Epidermal melanocyte (primary cell): ENCODE data around the gene RMP24.
"Not testable (repeated sequence)": the region's sequence is repeated elsewhere in the genome, so short reads cannot be mapped to it uniquely, and the experiment has no call there.

Source experiments
- DNase-seq: peaks from one replicate; pipeline ENCODE4 v3.0.0; 2011; ENCODE audit warnings: low spot score; ENCODE audit not compliant: insufficient read length

The RMP24 gene

DNA sequence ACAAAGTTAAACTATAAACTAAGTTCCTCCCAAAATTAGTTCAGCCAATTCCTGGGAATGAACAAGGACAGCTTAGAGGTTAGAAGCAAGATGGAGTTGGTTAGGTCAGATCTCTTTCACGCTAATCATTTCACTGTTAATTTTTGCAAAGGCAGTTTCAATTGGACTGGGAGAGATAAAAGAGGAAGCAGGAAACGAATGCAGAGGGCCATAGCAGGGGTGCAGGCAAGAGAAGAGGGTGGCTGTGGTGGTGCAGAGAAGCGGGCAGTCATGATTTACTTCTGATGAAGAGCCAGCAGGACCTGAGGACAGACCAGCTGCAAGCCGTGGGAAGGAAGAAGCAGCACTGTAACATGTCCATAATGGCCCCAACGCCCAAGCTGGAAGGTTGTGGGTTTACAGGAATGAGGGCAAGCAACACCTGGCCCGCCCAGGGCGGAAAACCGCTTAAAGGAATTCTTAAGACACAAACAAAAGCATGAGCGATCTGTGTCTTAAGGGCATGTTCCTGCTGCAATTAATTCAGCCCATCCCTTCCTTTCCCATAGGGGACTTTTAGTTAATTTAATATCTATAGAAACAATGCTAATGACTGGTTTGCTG, 4.1 kb upstream of the RMP24 start:
- DNase-seq = no peak

- no peak for DNase-seq
Measured at GRCh38 chr18:35969676-35970075, 2.8 kb upstream of the RMP24 start.

DNA sequence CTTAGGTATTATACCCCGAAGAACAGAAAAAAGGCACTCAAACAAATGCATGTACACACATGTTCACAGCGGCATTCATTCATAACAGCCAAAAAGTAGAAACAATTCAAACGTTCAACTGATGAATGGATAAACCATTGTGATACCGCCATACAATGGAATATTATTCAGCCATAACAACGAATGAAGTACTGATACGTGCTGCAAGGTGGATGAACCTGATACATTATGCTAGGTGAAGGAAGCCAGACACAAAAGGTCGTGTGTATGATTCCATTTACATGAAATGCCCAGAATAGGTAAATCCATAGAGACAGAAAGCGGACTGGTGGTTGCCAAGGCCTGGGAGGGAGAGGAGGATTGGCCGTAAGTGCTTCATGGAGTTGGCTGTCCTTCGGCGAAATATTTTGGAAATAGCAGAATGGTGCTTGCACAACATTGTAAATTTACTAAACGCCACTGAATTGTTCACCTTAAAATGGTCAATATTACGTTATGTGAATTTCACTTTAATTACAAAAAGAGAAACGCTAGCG, 750 bp upstream of the RMP24 start:
- DNase-seq = no peak

GRCh38 chr18:35973650-35974049, 1.2 kb downstream of the RMP24 start:
- no peak for DNase-seq

DNA sequence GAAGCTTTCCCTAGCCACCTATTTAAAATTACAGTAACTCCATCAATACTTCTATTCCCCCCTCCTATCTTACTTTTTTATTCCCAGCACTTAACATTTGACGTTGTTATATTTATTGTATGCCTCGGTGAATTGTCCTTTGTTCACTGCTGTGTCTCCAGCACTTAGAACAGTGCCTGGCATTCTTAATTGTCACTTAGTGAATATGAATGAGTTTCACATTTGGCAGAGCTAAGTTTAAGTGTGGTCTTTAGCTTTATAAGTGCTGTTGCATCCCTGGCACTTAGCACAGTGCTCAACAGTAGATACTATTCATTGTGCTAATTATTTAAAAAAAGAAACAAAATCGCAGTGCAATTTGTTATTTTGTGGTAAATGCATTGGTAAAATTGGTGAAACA, 1.7 kb downstream of the RMP24 start:
- no peak for DNase-seq

GRCh38 chr18:35979112-35979511, 6.6 kb downstream of the RMP24 start:
- DNase-seq = no peak

GRCh38 chr18:35982409-35983114, 10.1 kb downstream of the RMP24 start:
- no peak for DNase-seq

DNA sequence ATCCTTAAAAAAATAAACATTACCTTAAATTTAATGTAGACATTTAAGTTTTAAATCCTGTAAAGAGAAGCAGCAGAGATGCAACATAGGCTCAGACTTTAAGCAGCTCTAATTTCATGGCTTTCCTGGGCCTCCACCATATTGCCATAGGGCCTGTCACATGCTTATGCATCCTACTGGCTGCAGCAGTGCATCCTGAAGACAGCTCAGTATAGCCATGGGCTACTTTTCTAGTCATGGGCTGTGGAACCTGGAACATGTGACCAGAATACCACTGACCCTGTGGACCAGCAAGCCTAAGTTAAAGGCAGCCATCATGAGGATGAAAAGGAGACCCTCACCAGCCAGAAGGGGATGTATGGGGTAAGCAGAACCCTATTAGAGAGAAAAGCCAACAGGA, 10.7 kb downstream of the RMP24 start:
- no peak for DNase-seq

DNA sequence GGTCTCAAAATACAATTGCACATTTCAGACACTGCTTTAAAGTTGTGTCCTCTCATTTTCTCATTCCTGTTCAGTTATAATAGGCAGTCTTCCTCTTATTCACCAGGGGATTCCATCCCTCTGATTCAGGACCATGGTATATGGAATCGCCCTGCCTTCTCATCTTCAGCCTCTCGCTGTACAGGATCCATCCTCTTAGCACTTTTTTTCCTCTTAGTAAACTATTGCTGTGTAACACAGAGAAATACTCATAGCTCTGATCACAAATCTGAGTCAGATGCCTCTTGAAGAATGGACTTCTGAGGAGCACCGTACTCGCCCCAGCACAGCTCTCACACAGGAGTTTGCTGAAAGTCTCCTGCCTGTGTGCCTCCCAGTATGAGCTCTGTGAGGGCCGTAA, 11.3 kb downstream of the RMP24 start:
- no peak for DNase-seq

DNA sequence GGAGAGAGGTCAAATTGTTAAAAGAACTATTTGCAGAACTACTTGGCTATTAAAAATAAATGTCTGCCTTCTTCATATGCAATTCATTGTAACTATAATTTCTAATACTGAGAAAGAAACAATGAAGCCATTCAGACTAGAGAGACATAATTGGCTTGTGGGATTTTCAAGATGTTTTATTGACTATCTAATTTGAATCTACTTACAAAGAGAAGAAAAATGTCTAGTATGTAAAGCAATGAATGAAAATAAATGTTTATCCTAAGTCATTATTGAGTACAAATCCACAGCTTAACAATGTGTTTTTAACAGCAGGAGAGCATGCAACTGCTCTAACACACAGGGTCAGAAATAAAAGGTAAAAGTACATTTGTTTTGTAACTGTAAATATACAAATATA, 19.2 kb downstream of the RMP24 start:
- peak; percentile 18 for DNase-seq

DNA sequence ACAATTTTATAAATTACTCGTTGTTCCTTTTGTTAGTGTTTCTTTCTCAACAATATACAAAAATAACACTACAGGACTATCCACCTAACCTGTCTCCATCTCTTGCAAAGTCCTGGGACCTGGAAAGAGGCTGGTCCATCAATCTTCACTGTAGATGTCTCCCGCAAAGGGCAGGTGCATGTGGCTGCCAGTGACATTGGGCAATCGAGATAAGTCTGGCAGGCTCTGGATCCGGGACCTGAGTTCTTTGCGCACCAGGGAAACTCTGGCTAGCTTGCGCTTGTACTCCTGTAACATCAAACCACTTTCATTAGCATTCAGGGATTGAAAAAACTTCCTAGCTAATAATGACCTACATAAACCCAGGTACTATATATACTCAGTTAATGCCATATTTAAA, 20.5 kb downstream of the RMP24 start:
- DNase-seq = no peak

GRCh38 chr18:35998967-35999366, 26.5 kb downstream of the RMP24 start:
- no peak for DNase-seq

DNA sequence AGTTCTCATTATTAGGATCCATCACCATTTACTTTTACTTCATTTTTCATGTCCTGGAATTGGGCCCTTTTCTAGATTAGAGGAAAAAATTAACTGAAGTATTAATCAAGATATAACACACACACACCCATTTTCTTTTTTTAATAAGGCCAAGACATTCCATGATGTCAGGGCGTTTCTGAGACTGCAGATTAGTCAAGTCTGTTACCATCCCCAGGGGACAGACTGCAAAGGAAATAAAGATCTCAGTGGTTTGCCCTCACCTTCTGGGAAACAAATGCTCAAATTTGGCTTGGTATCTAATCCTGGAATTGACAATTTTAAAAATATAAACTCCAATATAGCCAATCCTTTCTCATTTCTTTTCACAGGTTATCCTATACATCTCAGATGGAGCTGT, 27.4 kb downstream of the RMP24 start:
- DNase-seq = no peak

GRCh38 chr18:36006997-36007396, 34.5 kb downstream of the RMP24 start:
- DNase-seq = no peak

DNA sequence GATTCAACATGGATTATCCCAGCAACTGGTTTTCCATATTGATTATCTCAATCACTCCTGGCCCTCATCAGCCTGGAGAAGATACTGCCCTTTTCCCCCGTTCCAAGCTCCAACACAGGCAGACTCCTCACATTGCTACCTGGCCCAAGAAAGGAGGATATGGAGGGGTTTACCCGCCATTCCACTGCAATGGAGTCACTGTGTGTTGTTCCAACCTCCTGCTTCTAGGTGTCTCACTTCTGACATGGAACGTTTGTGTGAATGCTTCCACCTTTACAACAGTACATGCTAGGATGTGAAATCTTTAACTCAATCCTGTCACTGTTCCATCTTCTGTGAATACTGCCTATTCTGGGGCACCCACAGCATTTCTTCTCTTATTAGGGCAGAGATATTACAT, 36.7 kb downstream of the RMP24 start:
- no peak for DNase-seq

DNA sequence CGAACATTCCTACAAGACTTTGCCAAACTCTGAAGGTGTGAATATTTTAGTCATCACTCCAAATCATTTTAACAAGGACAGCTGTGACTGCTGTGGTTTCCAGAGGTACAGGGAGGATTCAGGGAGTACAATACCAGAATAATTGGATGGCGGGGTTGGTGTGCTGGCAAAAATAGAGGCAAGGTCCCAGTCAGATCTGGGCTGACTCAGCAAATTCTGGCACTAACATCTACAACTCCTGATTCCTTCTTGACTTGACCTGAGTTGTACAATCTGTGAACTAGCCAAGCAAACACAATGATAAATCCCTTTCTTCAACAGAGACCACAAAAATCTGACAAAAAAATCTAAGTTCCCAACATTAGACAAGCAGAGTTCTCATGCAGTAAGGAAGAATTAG, 40.4 kb downstream of the RMP24 start:
- no peak for DNase-seq

- no peak for DNase-seq
Measured at GRCh38 chr18:36015629-36016028, 43.1 kb downstream of the RMP24 start.

- DNase-seq = no peak
Measured at GRCh38 chr18:36017232-36017631, 44.8 kb downstream of the RMP24 start.

DNA sequence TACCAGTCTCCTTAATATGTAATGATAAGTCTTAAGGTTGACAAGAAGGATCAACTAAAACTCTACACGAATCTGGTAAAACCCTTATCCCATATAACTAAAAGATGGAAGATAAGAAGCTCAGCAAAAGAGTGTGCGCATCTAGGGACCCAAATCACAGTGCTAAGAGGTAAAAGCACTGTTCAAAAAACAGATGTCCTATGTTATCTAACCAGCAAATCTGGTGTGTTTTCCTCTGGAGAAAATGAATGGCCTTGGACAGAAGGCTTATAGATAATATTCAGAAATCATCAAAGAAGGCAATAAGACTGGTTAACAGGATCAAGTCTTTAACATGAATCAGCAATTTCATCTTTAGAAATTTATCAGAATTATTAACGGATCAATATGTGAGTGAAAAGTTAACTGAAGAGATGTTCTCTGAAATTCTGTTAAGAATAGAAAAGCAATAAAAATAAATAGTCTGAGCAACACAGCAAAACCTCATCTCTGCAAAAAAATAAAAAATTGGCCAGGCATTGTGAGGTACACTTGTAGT, 47.8 kb downstream of the RMP24 start:
- no peak for DNase-seq

DNA sequence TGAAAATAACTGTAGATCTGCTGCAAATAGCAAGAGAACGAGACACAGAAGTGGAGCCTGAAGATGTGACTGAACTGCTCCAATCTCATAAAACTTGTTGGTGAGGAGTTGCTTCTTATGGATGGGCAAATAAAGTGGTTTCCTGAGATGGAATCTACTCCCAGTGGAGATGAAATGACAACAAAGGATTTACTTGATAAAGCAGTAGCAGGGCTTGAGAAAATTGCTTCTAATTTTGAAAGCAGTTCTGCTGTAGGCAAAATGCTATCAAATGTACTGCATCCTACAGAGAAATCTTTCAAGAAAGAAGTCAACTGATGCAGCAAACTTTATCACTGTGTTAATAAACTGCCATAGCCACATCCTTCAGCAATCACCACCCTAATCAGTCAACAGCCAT, 50.9 kb downstream of the RMP24 start:
- no peak for DNase-seq

DNA sequence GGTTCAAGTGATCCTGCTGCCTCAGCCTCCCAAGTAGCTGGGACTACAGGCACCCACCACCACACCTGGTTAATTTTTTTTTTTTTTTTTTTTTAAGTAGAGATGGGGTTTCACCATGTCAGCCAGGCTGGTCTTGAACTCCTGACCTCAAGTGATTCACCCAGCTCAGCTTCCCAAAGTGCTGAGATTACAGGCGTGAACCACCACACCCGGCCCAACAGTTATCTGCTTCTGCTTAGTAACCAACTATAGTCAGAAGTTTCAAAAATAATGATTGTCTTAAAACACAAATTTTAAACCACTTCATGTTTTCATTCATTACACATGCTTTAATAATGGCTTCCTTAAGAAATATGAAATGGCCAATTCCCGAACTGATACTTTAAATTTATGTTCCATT, 51.8 kb downstream of the RMP24 start:
- DNase-seq = not testable (repeated sequence)

- DNase-seq = no peak
Measured at GRCh38 chr18:36025025-36025424, 52.5 kb downstream of the RMP24 start.

- no peak for DNase-seq
Measured at GRCh38 chr18:36028859-36029258, 56.4 kb downstream of the RMP24 start.
